Hypothalamus (tissue), 51 donors: ENCODE measurements around the gene SETBP1.

Experiments used
- DNase-seq, 51 donors: peaks; one replicate each; lab custom pipeline; 2025; lab: John Stamatoyannopoulos, UW

SETBP1 gene

GRCh38 chr18:44805176-44805575 is 124.5 kb downstream of the SETBP1 start:
- no peak for DNase-seq

- DNase-seq, result no peak
Measured at GRCh38 chr18:44805643-44806042, 125.0 kb downstream of the SETBP1 start.

GRCh38 chr18:44807766-44808165 is 127.1 kb downstream of the SETBP1 start:
- no peak for DNase-seq

- DNase-seq, result no peak
Measured at GRCh38 chr18:44811572-44812125, 131.0 kb downstream of the SETBP1 start.

- DNase-seq, result no peak
Measured at GRCh38 chr18:44812426-44812825, 131.7 kb downstream of the SETBP1 start.

- DNase-seq, result no peak
Measured at GRCh38 chr18:44813586-44813985, 132.9 kb downstream of the SETBP1 start.

- DNase-seq, result no peak
Measured at GRCh38 chr18:44815108-44815507, 134.4 kb downstream of the SETBP1 start.

- no peak for DNase-seq
Measured at GRCh38 chr18:44816050-44816449, 135.4 kb downstream of the SETBP1 start.

GRCh38 chr18:44816477-44816876 is 135.8 kb downstream of the SETBP1 start:
- peak in 1 of 51 donors; percentile 17 for DNase-seq

GRCh38 chr18:44817831-44818473 is 137.3 kb downstream of the SETBP1 start:
- no peak for DNase-seq

- DNase-seq, result no peak
Measured at GRCh38 chr18:44818668-44819403, 138.1 kb downstream of the SETBP1 start.

GRCh38 chr18:44819944-44820510 is 139.3 kb downstream of the SETBP1 start:
- peak in 26 of 51 donors; percentile 6 to 69 (median 34) for DNase-seq

- DNase-seq, result no peak
Measured at GRCh38 chr18:44821924-44822323, 141.2 kb downstream of the SETBP1 start.

- no peak for DNase-seq
Measured at GRCh38 chr18:44823286-44823685, 142.6 kb downstream of the SETBP1 start.

- DNase-seq, result no peak
Measured at GRCh38 chr18:44823782-44824181, 143.1 kb downstream of the SETBP1 start.

- DNase-seq, result no peak
Measured at GRCh38 chr18:44824884-44825283, 144.2 kb downstream of the SETBP1 start.

- DNase-seq, result peak in 27 of 51 donors; percentile 4 to 73 (median 42)
Measured at GRCh38 chr18:44826418-44827259, 146.0 kb downstream of the SETBP1 start.

- DNase-seq, result no peak
Measured at GRCh38 chr18:44828080-44828479, 147.4 kb downstream of the SETBP1 start.

GRCh38 chr18:44830581-44830980 is 149.9 kb downstream of the SETBP1 start:
- no peak for DNase-seq

GRCh38 chr18:44833786-44834185 is 153.1 kb downstream of the SETBP1 start:
- no peak for DNase-seq
